CD4-positive, alpha-beta memory T cell (primary cell): ENCODE measurements around the gene ANKRD61. TPM values are rescaled to one million over a fixed set of nuclear protein-coding genes. Genes with fewer than 3 reads are reported as not detected.
"Not testable (repeated sequence)": the region's sequence is repeated elsewhere in the genome, so short reads cannot be mapped to it uniquely, and the experiment has no call there.

Experiments used
- CTCF ChIA-PET: fragments of 350-600 bp; sonication (Branson Sonifier 250); formaldehyde crosslinking; loops from one replicate; lab custom pipeline; 2021; ENCODE audit warnings: inconsistent platforms; ENCODE audit not compliant: partially characterized antibody; lab: Charles Lee
- POLR2A ChIA-PET: fragments of 350-600 bp; sonication (Branson Sonifier 250); formaldehyde crosslinking; loops from one replicate; lab custom pipeline; 2021; ENCODE audit not compliant: partially characterized antibody; lab: Charles Lee
- DNase-seq, 5 donors: peaks; one replicate each; pipeline versions ENCODE4 v3.0.0 to v3.0.0-alpha.2; 2020 to 2022; ENCODE audit warnings: mixed read lengths in 1 of 5
- H3K27ac ChIP-seq: one replicate; pipeline ENCODE4 v1.7.0; 2013; ENCODE audit warnings: low read depth, low read length
- H3K27me3 ChIP-seq: 2 replicates; pipeline ENCODE4 v1.7.0; 2013; ENCODE audit warnings: mild to moderate bottlenecking, low read length, moderate library complexity; ENCODE audit not compliant: insufficient read depth
- H3K36me3 ChIP-seq: 2 replicates; pipeline ENCODE4 v1.7.0; 2013; ENCODE audit warnings: mild to moderate bottlenecking, low read length, moderate library complexity; ENCODE audit not compliant: insufficient read depth
- H3K4me1 ChIP-seq: 2 replicates; pipeline ENCODE4 v1.7.0; 2013; ENCODE audit warnings: mild to moderate bottlenecking, low read length, moderate library complexity; ENCODE audit not compliant: insufficient read depth
- H3K4me3 ChIP-seq, 2 donors: one replicate each; pipeline ENCODE4 v1.7.0; 2013; ENCODE audit warnings: low read length in 2 of 2, mild to moderate bottlenecking in 1 of 2
- H3K9me3 ChIP-seq, 2 donors: one replicate each; pipeline ENCODE4 v1.7.0; 2013; ENCODE audit warnings: low read length in 2 of 2, control low read depth in 1 of 2; ENCODE audit not compliant: control insufficient read depth in 1 of 2
- H3K27ac Mint-ChIP-seq, 7 donors: one replicate each; pipeline ENCODE4 v1.8.0; 2020 to 2021; ENCODE audit warnings: mixed read lengths in 7 of 7, mild to moderate bottlenecking in 6 of 7, inconsistent platforms in 3 of 7, moderate library complexity in 3 of 7
- H3K27me3 Mint-ChIP-seq, 2 donors: one replicate each; pipeline ENCODE4 v1.8.0; 2020 to 2021; ENCODE audit warnings: mixed read lengths in 2 of 2
- H3K36me3 Mint-ChIP-seq, 2 donors: one replicate each; pipeline ENCODE4 v1.8.0; 2020 to 2021; ENCODE audit warnings: mixed read lengths in 2 of 2, inconsistent platforms in 1 of 2, mild to moderate bottlenecking in 1 of 2
- H3K4me1 Mint-ChIP-seq, 4 donors: one replicate each; pipeline ENCODE4 v1.8.0; 2020 to 2021; ENCODE audit warnings: mixed read lengths in 4 of 4, mild to moderate bottlenecking in 1 of 4
- H3K4me3 Mint-ChIP-seq, 8 donors: one replicate each; pipeline ENCODE4 v1.8.0; 2020 to 2021; ENCODE audit warnings: mixed read lengths in 8 of 8, mild to moderate bottlenecking in 7 of 8, moderate library complexity in 6 of 8, inconsistent platforms in 3 of 8
- H3K9me3 Mint-ChIP-seq, 8 donors: one replicate each; pipeline ENCODE4 v1.8.0; 2020 to 2021; ENCODE audit warnings: mixed read lengths in 8 of 8, mild to moderate bottlenecking in 5 of 8, inconsistent platforms in 3 of 8, moderate library complexity in 1 of 8
- intact Hi-C: fragments of 100-400 bp; cut with micrococcal nuclease; formaldehyde crosslinking; loops from one replicate; pipeline ENCODE4 v1.15.1; 2023
- polyA plus RNA-seq, 2 donors: library from polyadenylated mRNA; unstranded; fragments of 300-500 nt; fragmentation: Illumina TruSeq; gene quantifications; one replicate each; pipeline ENCODE4 v1.2.3, GENCODE V29; 2021
- total RNA-seq, 2 experiments: library from RNA; stranded (reverse); gene quantifications; one replicate each; pipeline ENCODE4 v1.2.3, GENCODE V29; 2021

Gene ANKRD61
- not detected for total RNA-seq
- under 1 TPM in 1 of 2 donors, not detected in 1; 0.40 TPM for polyA plus RNA-seq

DNA sequence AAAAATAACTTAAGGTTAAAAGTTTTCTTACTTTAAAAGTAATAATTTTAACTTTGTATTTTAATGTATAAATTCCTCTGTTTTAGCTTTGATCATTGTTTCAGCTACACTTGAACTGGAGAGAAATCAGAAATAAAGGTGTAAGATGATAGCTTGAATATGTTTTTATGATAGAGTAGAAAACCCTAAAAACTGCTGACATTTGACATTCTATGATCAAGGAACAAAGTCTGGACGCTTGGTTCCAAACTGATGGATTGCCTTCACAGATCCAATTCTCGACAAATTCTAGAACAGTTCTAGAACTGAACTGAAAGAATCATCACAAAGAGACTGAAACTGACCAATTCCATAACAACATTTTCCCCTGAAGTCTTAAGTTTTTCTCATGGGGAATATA is at the start of gene ANKRD61:
TSS of gene ANKRD61 (plus strand) at position 389 of the 400 bp plus-strand sequence. CDS start at position 389, 0 bp downstream.
- H3K27ac Mint-ChIP-seq: peak within 1 kb of the TSS; percentile 22 to 84 (median 59)
- no peak for DNase-seq
- intact Hi-C loops: no loop called here
- no peak within 1 kb of the TSS for H3K4me3 Mint-ChIP-seq
- H3K9me3 Mint-ChIP-seq: no peaks in the 10 kb centered on the region
- H3K36me3 Mint-ChIP-seq: peaks cover 48 to 77% of the 10 kb centered on the region in 2 donors
- Histone ChIP-seq H3K4me1 (peaks cover 21% of the 10 kb centered on the region), H3K9me3 (no peaks in the 10 kb centered on the region), H3K36me3 (peaks cover 39% of the 10 kb centered on the region), H3K4me3 (no peak within 1 kb of the TSS), H3K27me3 (no peaks in the 10 kb centered on the region), H3K27ac (no peak within 1 kb of the TSS)
- ChIA-PET POLR2A (no interaction called here), CTCF (interaction anchor here (1.0 kb wide), 1 partner anchor 175 kb away, joined by 3 read pairs; no protein-coding TSS in a partner anchor)
- peaks cover 15 to 33% (median 22%) of the 10 kb centered on the region in 4 donors for H3K4me1 Mint-ChIP-seq
- H3K27me3 Mint-ChIP-seq: no peaks in the 10 kb centered on the region

DNA sequence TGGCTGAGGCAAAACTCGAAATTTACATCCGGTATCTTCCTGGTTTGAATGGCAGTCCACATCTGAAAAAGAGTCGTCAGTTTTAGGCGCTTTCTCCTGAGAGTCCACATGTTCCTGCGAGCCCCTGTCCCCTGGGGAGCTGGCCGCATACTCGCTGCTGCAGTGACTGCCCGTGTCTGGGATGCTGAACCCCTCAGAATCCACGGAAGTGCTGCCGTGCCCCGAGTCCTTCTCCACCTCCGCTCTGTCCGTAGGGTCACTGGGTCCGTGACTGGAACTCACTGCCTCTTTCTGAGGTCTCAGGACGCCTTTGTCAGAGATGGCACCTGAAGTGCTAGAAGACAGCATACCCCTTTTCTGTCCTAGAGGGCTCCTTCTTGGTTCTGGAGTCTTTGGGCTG is 44.1 kb upstream of the ANKRD61 start:
- intact Hi-C loops, H3K4me1 ChIP-seq, H3K36me3 ChIP-seq, H3K9me3 ChIP-seq, CTCF ChIA-PET, POLR2A ChIA-PET, H3K27ac Mint-ChIP-seq, H3K27me3 ChIP-seq, H3K9me3 Mint-ChIP-seq, H3K27ac ChIP-seq, H3K27me3 Mint-ChIP-seq, H3K4me3 Mint-ChIP-seq, H3K4me3 ChIP-seq, DNase-seq, H3K4me1 Mint-ChIP-seq: not testable (repeated sequence)
- H3K36me3 Mint-ChIP-seq: peaks cover 27 to 40% of the 10 kb centered on the region in 2 donors

DNA sequence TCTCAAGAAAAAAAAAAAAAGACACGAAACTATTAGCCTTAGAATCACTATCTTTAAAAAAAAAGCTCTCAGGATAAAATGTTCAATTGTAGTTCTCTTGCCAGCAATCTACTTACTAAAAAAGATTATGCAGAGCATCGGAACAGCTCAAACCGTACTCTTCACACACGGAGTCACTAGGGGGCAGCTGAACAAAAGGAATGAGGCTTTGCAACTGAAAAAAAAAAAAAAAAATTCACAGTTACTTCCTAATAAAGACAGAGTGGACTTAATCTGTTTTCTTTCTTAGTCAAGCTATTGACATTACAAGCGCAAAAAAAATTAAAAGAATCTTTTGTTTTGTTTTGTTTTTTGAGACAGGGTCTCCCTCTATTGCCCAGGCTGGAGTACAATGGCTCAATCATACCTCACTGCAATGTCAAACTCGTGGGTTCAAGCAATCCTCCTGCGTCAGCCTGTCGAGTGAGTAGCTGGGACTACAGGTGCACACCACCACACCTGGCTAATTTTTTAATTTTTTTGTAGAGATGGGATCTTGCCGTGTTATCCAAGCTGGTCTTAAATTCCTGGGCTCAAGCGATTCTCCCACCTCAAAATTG is 33.9 kb upstream of the ANKRD61 start:
- DNase-seq: peak in 4 of 5 donors; percentile 57 to 61 (median 58)
- Mint-ChIP-seq H3K4me3 (no peak overlapping the region), H3K36me3 (peaks cover 26 to 46% of the 10 kb centered on the region in 2 donors), H3K27me3 (no peaks in the 10 kb centered on the region), H3K27ac (peak overlapping the region in 1 of 7 donors; percentile 48), H3K9me3 (peaks cover 0 to 2% (median 0%) of the 10 kb centered on the region in 8 donors), H3K4me1 (peaks cover 0 to 1% (median 0%) of the 10 kb centered on the region in 4 donors)
- H3K4me1 ChIP-seq: no peaks in the 10 kb centered on the region
- no peak overlapping the region for H3K4me3 ChIP-seq
- H3K27ac ChIP-seq: no peak overlapping the region
- intact Hi-C loops: loop anchor here (1.0 to 10.0 kb wide), 3 partner anchors 109 to 437 kb away; no protein-coding TSS in a partner anchor
- no peaks in the 10 kb centered on the region for H3K27me3 ChIP-seq
- POLR2A ChIA-PET: interaction anchor here (1.0 to 2.0 kb wide), 3 partner anchors 12 to 450 kb away, joined by 3 to 12 read pairs (median 8); partner anchors contain the start of genes AIMP2, DAGLB and PMS2
- H3K9me3 ChIP-seq: no peaks in the 10 kb centered on the region
- CTCF ChIA-PET: interaction anchor here (0.7 to 5.6 kb wide), 19 partner anchors 11 to 440 kb away, joined by 3 to 74 read pairs (median 4); partner anchors contain the start of genes AIMP2 and PMS2
- peaks cover 27% of the 10 kb centered on the region for H3K36me3 ChIP-seq

DNA sequence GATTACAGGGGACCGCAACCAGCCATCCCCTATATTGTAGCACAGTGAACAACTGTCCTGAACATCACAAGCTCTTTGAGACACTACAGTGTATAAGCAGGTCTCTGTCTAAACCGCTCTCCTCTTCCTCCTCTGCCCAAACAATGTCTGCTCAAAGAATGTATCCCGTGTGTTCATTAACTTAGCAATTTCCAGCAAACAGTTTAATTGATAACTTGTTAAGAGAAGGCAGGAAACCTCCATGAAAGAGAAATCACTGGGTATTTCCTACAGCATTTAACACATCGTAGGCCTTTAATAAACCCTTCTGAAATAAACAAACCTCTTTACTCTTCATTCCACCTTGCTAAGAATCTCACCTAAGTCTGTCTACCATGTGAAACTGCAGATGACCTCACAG is 23.8 kb upstream of the ANKRD61 start:
- ChIA-PET CTCF (interaction anchor here (2.6 to 3.0 kb wide), 2 partner anchors 9 to 316 kb away, joined by 10 to 16 read pairs; no protein-coding TSS in a partner anchor), POLR2A (interaction anchor here (2.9 kb wide), 1 partner anchor 19 kb away, joined by 13 read pairs; no protein-coding TSS in a partner anchor)
- intact Hi-C loops: no loop called here

DNA sequence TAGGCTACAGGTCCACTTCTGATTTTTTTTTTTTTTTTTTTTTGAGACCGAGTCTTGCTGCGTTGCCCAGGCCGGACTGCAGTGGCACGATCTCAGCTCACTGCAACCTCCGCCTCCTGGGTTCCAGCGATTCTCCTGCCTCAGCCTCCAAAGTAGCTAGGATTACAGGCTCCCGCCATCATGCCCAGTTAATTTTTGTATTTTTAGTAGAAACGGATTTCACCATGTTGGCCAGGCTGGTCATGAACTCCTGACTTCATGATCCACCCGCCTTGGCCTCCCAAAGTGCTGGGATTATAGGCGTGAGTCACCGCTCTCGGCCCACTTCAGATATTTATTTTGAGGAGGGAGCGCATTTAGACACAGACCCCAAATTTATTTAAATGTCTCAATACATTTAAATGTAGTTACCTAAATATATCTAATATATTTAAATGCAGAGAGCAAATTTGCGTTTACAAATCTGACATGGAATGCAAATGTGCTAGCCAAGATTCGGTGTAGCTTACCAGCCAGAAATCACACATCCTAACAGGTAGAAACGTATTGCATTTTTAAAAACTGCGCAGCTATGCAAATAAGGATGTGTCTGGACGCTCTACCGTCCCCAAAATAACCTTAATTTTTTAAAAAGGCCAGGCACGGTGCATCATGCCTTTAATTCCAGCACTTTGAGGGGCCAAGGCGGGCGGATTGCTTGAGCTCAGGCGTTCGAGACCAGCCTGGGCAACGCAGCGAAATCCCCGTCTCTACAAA is 23.2 kb upstream of the ANKRD61 start:
- H3K27me3 ChIP-seq, H3K9me3 ChIP-seq, H3K9me3 Mint-ChIP-seq, intact Hi-C loops, DNase-seq, H3K27me3 Mint-ChIP-seq: not testable (repeated sequence)
- H3K36me3 ChIP-seq: peaks cover 11% of the 10 kb centered on the region
- Mint-ChIP-seq H3K36me3 (peaks cover 9 to 16% of the 10 kb centered on the region in 2 donors), H3K4me3 (peak overlapping the region; percentile 66 to 96 (median 94)), H3K4me1 (peaks cover 16 to 37% (median 25%) of the 10 kb centered on the region in 4 donors), H3K27ac (peak overlapping the region in 4 of 7 donors; percentile 74 to 97 (median 81))
- H3K27ac ChIP-seq: peak overlapping the region; percentile 86
- H3K4me3 ChIP-seq: peak overlapping the region in 1 of 2 donors; percentile 70
- ChIA-PET CTCF (interaction anchor here (0.6 to 3.0 kb wide), 5 partner anchors 10 to 315 kb away, joined by 3 to 16 read pairs (median 9); no protein-coding TSS in a partner anchor), POLR2A (interaction anchor here (1.3 to 2.9 kb wide), 3 partner anchors 11 to 52 kb away, joined by 3 to 13 read pairs (median 8); no protein-coding TSS in a partner anchor)
- peaks cover 21% of the 10 kb centered on the region for H3K4me1 ChIP-seq

More for the DNA sequence above, 23.8 kb upstream of the ANKRD61 start:
- Mint-ChIP-seq H3K36me3 (peaks cover 8 to 19% of the 10 kb centered on the region in 2 donors), H3K4me3 (peak overlapping the region; percentile 2 to 96 (median 72)), H3K27me3 (no peaks in the 10 kb centered on the region), H3K9me3 (no peaks in the 10 kb centered on the region), H3K27ac (peak overlapping the region in 5 of 7 donors; percentile 0 to 86 (median 74)), H3K4me1 (peaks cover 13 to 33% (median 23%) of the 10 kb centered on the region in 4 donors)
- peaks cover 11% of the 10 kb centered on the region for H3K36me3 ChIP-seq
- no peak for DNase-seq
- H3K27ac ChIP-seq: no peak overlapping the region
- H3K9me3 ChIP-seq: no peaks in the 10 kb centered on the region
- no peak overlapping the region for H3K4me3 ChIP-seq
- peaks cover 21% of the 10 kb centered on the region for H3K4me1 ChIP-seq
- H3K27me3 ChIP-seq: no peaks in the 10 kb centered on the region

DNA sequence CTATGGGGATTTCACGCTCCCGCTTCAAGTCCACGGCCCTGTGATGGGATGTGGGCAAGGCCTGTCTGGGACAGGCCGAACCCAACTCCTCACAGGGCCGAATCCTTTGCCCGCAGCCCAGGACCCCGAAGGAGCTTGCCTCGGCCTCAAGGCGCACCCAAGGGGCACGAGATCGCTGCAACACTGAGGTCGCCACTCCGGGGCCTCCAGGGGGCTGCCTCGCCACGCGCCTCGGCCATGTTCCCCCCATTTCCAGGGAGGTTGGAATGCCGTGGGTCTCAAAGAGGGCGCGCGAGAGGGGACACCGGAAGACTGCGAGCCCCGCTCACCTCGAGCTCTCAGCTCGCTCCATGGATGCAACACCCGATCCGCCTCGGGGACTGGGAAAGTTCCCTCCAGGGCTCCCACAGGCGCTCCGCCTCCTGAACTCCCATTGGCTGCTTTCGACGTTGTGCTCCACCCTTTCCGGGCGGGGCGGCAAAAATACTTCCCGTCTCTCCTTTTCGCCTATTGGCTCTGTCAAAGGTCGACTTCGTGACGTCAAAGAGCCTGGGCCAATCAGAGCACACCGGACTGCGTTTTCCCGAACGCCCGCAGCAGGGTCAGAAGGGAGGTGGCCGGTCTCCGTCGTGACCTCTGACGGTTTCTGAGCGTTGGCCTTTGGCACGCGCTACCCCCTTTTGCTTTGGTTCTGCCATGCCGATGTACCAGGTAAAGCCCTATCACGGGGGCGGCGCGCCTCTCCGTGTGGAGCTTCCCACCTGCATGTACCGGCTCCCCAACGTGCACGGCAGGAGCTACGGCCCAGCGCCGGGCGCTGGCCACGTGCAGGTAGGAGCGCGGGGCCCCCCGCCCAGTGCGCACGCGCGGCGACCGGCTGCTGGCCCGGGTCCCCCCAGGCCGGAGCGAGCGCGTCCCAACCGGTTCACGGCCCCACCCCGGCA is 22.2 kb upstream of the ANKRD61 start, which contains the start of the genes AIMP2 and PMS2:
TSS of gene AIMP2 (plus strand) at position 605 of the 944 bp plus-strand sequence. CDS start at position 697, 92 bp downstream.
TSS of gene PMS2 (minus strand) at position 382 of the 944 bp plus-strand sequence. CDS start at position 352, 30 bp downstream.
- DNase-seq: peak; percentile 93 to 97 (median 94)
- no peaks in the 10 kb centered on the region for H3K27me3 ChIP-seq
- peak within 1 kb of the TSS; percentile 70 to 73 for H3K4me3 ChIP-seq
- Mint-ChIP-seq H3K36me3 (peaks cover 4 to 11% of the 10 kb centered on the region in 2 donors), H3K27me3 (no peaks in the 10 kb centered on the region), H3K4me3 (peak within 1 kb of the TSS; percentile 92 to 97 (median 95)), H3K4me1 (peaks cover 18 to 37% (median 25%) of the 10 kb centered on the region in 4 donors), H3K9me3 (no peaks in the 10 kb centered on the region), H3K27ac (peak within 1 kb of the TSS; percentile 93 to 98 (median 97))
- intact Hi-C loops: loop anchor here (1.0 kb wide), 1 partner anchor 97 kb away; no protein-coding TSS in a partner anchor
- H3K36me3 ChIP-seq: peaks cover 6% of the 10 kb centered on the region
- no peaks in the 10 kb centered on the region for H3K9me3 ChIP-seq
- H3K27ac ChIP-seq: peak within 1 kb of the TSS; percentile 86
- ChIA-PET CTCF (interaction anchor here (0.6 to 3.0 kb wide), 9 partner anchors 11 to 341 kb away, joined by 3 to 16 read pairs (median 4); no protein-coding TSS in a partner anchor), POLR2A (interaction anchor here (0.6 to 2.9 kb wide), 7 partner anchors 12 to 800 kb away, joined by 3 to 13 read pairs (median 4); no protein-coding TSS in a partner anchor)
- peaks cover 21% of the 10 kb centered on the region for H3K4me1 ChIP-seq
